GM21367 (cell line): ENCODE results near the gene CGB5.
A peak's percentile ranks its signal among the peaks of the same experiment; 100 is the strongest.

Experiments used
- ATAC-seq: cut with Tn5 transposase; IDR thresholded peaks from one replicate; pipeline ENCODE4 v1.9.1; 2021; ENCODE audit not compliant: unreplicated experiment

CGB5 gene

GRCh38 chr19:49085020-49085867, 41.6 kb downstream of the CGB5 start, which contains the start of gene SNRNP70:
Gene SNRNP70, plus strand, starts transcription at chr19:49085451. Its CDS starts 964 bp downstream, at chr19:49086415.
- ATAC-seq, result peak; percentile 65

- ATAC-seq, result no peak
Observed at GRCh38 chr19:49085868-49086232, 42.2 kb downstream of the CGB5 start.

- ATAC-seq, result no peak
Observed at GRCh38 chr19:49086296-49086695, 42.6 kb downstream of the CGB5 start.

GRCh38 chr19:49091391-49092038, 47.9 kb downstream of the CGB5 start:
- no peak for ATAC-seq

- ATAC-seq, result no peak
Observed at GRCh38 chr19:49092686-49093085, 49.0 kb downstream of the CGB5 start.
